A673 (cell line): ENCODE results near the gene FAM167B. TPM values are rescaled to one million over a fixed set of nuclear protein-coding genes. Genes with fewer than 3 reads are reported as not detected.

ENCODE experiments used
- BruUV-seq: library from RNA; stranded (reverse); fragments of 400-500 nt; replicated peaks from 2 replicates; lab custom pipeline; 2021; lab: Mats Ljungman, UMichigan
- CTCF ChIA-PET: fragments of 300-600 bp; sonication (Branson Sonifier 250); formaldehyde crosslinking; loops from one replicate; lab custom pipeline; 2022; ENCODE audit warnings: antibody characterized with exemption; lab: Charles Lee
- POLR2A ChIA-PET: fragments of 300-600 bp; sonication (Branson Sonifier 250); formaldehyde crosslinking; loops from one replicate; lab custom pipeline; 2022; ENCODE audit warnings: antibody characterized with exemption; ENCODE audit not compliant: low non-redundant PET; lab: Charles Lee
- DNase-seq: peaks from one replicate; pipeline ENCODE4 v3.0.0-alpha.2; 2015; ENCODE audit warnings: low spot score
- H3K27ac ChIP-seq: fragments of 200-600 bp; sonication (generic); 2 replicates; pipeline ENCODE4 v1.5.1; 2016; ENCODE audit warnings: mixed run types, low read depth, mild to moderate bottlenecking, mixed read lengths, antibody characterized with exemption, low read length; ENCODE audit not compliant: poor library complexity, severe bottlenecking
- H3K27me3 ChIP-seq: fragments of 200-600 bp; sonication (generic); replicated peaks from 2 replicates; pipeline ENCODE4 v1.6.1; 2017; ENCODE audit warnings: mixed run types, low read depth, mild to moderate bottlenecking, mixed read lengths, antibody characterized with exemption, low read length; ENCODE audit not compliant: insufficient read depth, poor library complexity
- H3K36me3 ChIP-seq: fragments of 200-600 bp; sonication (generic); 2 replicates; pipeline ENCODE4 v1.6.1; 2016; ENCODE audit warnings: mixed run types, mild to moderate bottlenecking, mixed read lengths, antibody characterized with exemption, low read length; ENCODE audit not compliant: insufficient read depth, poor library complexity, severe bottlenecking
- H3K4me1 ChIP-seq: fragments of 200-600 bp; sonication (generic); 2 replicates; pipeline ENCODE4 v1.6.1; 2017; ENCODE audit warnings: mixed run types, mild to moderate bottlenecking, mixed read lengths, antibody characterized with exemption, low read length; ENCODE audit not compliant: insufficient read depth, poor library complexity, severe bottlenecking
- H3K4me3 ChIP-seq: fragments of 200-600 bp; sonication (generic); 2 replicates; pipeline ENCODE4 v1.5.1; 2016; ENCODE audit warnings: low read depth, mixed run types, mild to moderate bottlenecking, mixed read lengths, low read length; ENCODE audit not compliant: poor library complexity, severe bottlenecking
- H3K9me3 ChIP-seq: fragments of 200-600 bp; sonication (generic); 2 replicates; pipeline ENCODE4 v1.6.1; 2016; ENCODE audit warnings: mixed run types, low read depth, mild to moderate bottlenecking, mixed read lengths, antibody characterized with exemption, low read length; ENCODE audit not compliant: poor library complexity, severe bottlenecking
- CTCF ChIP-seq: fragments of 300-800, 200-600 bp; sonication (generic); conservative IDR thresholded peaks from 2 replicates; pipeline ENCODE4 v1.5.1; 2017; ENCODE audit warnings: low read depth, mild to moderate bottlenecking, antibody characterized with exemption, low read length, moderate library complexity, mixed read lengths
- EZH2 ChIP-seq: fragments of 200-600 bp; sonication (generic); IDR thresholded peaks from 2 replicates; pipeline ENCODE4 v1.6.1; 2017; ENCODE audit warnings: borderline replicate concordance, low read depth, mild to moderate bottlenecking, mixed read lengths, antibody characterized with exemption, low read length; ENCODE audit not compliant: poor library complexity, severe bottlenecking
- intact Hi-C: fragments of 100-400 bp; cut with micrococcal nuclease; formaldehyde crosslinking; loops from one replicate; pipeline ENCODE4 v1.10.0; 2022; ENCODE audit not compliant: unreplicated experiment
- total RNA-seq: library from RNA; stranded (reverse); gene quantifications from 2 replicates; pipeline ENCODE4 v1.2.3, GENCODE V29; 2021

The FAM167B gene
- total RNA-seq, 1 experiment from 2014 or later: not detected

GRCh38 chr1:32286763-32287162 lies 39.7 kb downstream of the FAM167B start:
- ChIA-PET CTCF (interaction anchor here (0.7 kb wide), 1 partner anchor 115 kb away, joined by 15 read pairs; no protein-coding TSS in a partner anchor), POLR2A (no interaction called here)
- H3K4me1 ChIP-seq: peaks cover 18% of the 10 kb centered on the region
- H3K4me3 ChIP-seq: no peak overlapping the region
- H3K27me3 ChIP-seq: no peaks in the 10 kb centered on the region
- H3K27ac ChIP-seq: no peak overlapping the region
- H3K36me3 ChIP-seq: no peaks in the 10 kb centered on the region
- no peak for DNase-seq
- no TSS peak for BruUV-seq
- no peaks in the 10 kb centered on the region for H3K9me3 ChIP-seq
- intact Hi-C loops: no loop called here
- no peak for TF ChIP-seq CTCF
- TF ChIP-seq EZH2: no peak

GRCh38 chr1:32289256-32289655 lies 42.2 kb downstream of the FAM167B start:
- Histone ChIP-seq H3K4me3 (no peak overlapping the region), H3K36me3 (no peaks in the 10 kb centered on the region), H3K4me1 (peaks cover 22% of the 10 kb centered on the region), H3K27ac (no peak overlapping the region), H3K27me3 (no peaks in the 10 kb centered on the region), H3K9me3 (no peaks in the 10 kb centered on the region)
- BruUV-seq: no TSS peak
- intact Hi-C loops: no loop called here
- CTCF ChIA-PET: no interaction called here
- POLR2A ChIA-PET: no interaction called here
- TF ChIP-seq CTCF (no peak), EZH2 (no peak)
- no peak for DNase-seq

- Histone ChIP-seq H3K9me3 (no peaks in the 10 kb centered on the region), H3K4me1 (peaks cover 22% of the 10 kb centered on the region), H3K36me3 (no peaks in the 10 kb centered on the region), H3K27ac (peak overlapping the region; percentile 90), H3K27me3 (no peaks in the 10 kb centered on the region), H3K4me3 (peak overlapping the region; percentile 98)
- ChIA-PET CTCF (interaction anchor here (0.6 kb wide), 1 partner anchor 45 kb away, joined by 7 read pairs; the partner anchor contains the start of gene MARCKSL1), POLR2A (no interaction called here)
- DNase-seq: peak; percentile 80
- intact Hi-C loops: no loop called here
- no peak for TF ChIP-seq CTCF
- no peak for TF ChIP-seq EZH2
- BruUV-seq: TSS peak; percentile 100
Measured at GRCh38 chr1:32291145-32291707, 44.2 kb downstream of the FAM167B start.
